Hematopoietic multipotent progenitor cell treated with erythropoietin and hydrocortisone succinate and interleukin-3 and kit ligand, for 15 days (in vitro differentiated cells): ENCODE measurements around the gene PKP3.
"Not testable (repeated sequence)": the region's sequence is repeated elsewhere in the genome, so short reads cannot be mapped to it uniquely, and the experiment has no call there.

Experiments used
- DNase-seq: peaks from one replicate; pipeline ENCODE4 v3.0.0-alpha.2; 2015; ENCODE audit warnings: low spot score

Gene PKP3

GRCh38 chr11:429931-430456, 36.0 kb downstream of the PKP3 start:
- DNase-seq: no peak

GRCh38 chr11:431921-432320, 37.9 kb downstream of the PKP3 start:
- DNase-seq: no peak

GRCh38 chr11:432501-433100, 38.6 kb downstream of the PKP3 start:
- no peak for DNase-seq

- DNase-seq: no peak
Observed at GRCh38 chr11:433111-433510, 39.1 kb downstream of the PKP3 start.

GRCh38 chr11:433641-434040, 39.6 kb downstream of the PKP3 start:
- no peak for DNase-seq

- DNase-seq: no peak
Observed at GRCh38 chr11:434496-434895, 40.5 kb downstream of the PKP3 start.

GRCh38 chr11:434999-435740, 41.2 kb downstream of the PKP3 start:
- not testable (repeated sequence) for DNase-seq

GRCh38 chr11:437228-437870, 43.3 kb downstream of the PKP3 start:
- DNase-seq: no peak

GRCh38 chr11:438101-438844, 44.3 kb downstream of the PKP3 start:
- DNase-seq: no peak

GRCh38 chr11:439315-440064, 45.5 kb downstream of the PKP3 start:
- DNase-seq: no peak

GRCh38 chr11:440065-441042, 46.3 kb downstream of the PKP3 start:
- peak; percentile 40 for DNase-seq

GRCh38 chr11:441043-441417, 47.0 kb downstream of the PKP3 start:
- DNase-seq: no peak

GRCh38 chr11:441418-442274, 47.6 kb downstream of the PKP3 start, which contains the start of gene ANO9:
Gene ANO9, minus strand, starts transcription at chr11:442011. Its CDS starts 85 bp downstream, at chr11:441926.
- DNase-seq: no peak

GRCh38 chr11:442611-443081, 48.6 kb downstream of the PKP3 start:
- no peak for DNase-seq

- DNase-seq: no peak
Observed at GRCh38 chr11:443542-444199, 49.7 kb downstream of the PKP3 start.

GRCh38 chr11:444396-445144, 50.6 kb downstream of the PKP3 start:
- DNase-seq: peak; percentile 60

GRCh38 chr11:445765-446588, 52.0 kb downstream of the PKP3 start:
- no peak for DNase-seq
